Neural progenitor cell (in vitro differentiated cells): Measurements from ENCODE around the gene KCNAB1.

ENCODE experiments used
- CTCF ChIP-seq: fragments of 200-600 bp; sonication (generic); IDR thresholded peaks from 2 replicates; pipeline ENCODE4 v1.5.1; 2017; ENCODE audit warnings: antibody characterized with exemption, mild to moderate bottlenecking
- EZH2 ChIP-seq: fragments of 200-600 bp; sonication (generic); IDR thresholded peaks from 2 replicates; pipeline ENCODE4 v1.6.1; 2017; ENCODE audit warnings: antibody characterized with exemption, mild to moderate bottlenecking, moderate library complexity

GRCh38 chr3:156349111-156349510 is 228.7 kb downstream of the KCNAB1 start:
- TF ChIP-seq CTCF (no peak), EZH2 (no peak)
